ENCODE data around the gene SH2D3C.
"Not testable (repeated sequence)": the region's sequence is repeated elsewhere in the genome, so short reads cannot be mapped to it uniquely, and the experiment has no call there.

SH2D3C gene

DNA sequence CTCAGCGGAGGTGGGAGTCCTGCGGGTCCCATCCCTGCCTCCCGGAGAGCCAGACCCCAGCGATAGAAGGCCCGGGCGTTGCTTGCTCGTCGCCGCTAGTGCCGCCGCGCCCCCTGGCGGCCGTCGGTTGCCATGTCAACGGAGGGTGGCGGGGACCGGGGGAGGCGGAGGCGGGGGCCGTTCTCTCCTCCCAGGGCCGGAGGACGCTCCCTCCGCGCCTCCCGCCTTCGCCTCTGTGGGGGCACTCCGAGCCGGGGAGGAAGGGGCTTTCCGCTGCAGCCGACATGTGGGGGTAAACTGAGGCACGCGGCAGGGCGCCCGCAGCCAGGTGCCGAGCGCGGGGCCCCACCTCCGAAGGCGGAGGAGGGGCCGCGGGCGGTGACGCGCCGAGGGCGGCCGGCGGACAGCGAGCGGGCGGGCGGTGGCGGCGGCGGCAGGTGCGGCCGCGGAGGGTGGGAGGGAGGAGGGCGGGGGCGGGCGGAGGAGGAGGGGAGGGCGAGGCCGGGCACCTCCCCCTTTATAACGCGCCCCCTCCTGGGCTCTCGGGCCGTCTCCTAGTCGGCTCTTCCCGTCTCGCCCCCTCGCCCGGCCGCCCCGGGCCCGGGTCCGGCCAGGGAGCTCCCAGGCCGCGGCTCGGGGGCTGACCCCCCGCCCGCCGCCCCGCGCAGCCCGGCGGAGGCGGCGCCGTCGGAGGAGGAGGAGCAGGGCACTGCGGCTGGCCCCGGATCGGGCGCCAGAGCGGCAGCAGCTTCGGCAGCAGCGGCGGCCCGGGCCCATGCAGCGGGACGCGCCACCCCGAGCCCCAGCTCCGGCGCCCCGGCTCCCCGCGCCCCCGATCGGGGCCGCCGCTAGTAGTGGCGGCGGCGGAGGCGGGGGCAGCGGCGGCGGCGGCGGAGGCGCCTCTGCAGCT, 6.8 kb upstream of the SH2D3C start:
- peak; percentile 92 for DNase-seq

GRCh38 chr9:127783111-127784008, 4.9 kb upstream of the SH2D3C start:
- no peak for DNase-seq

DNA sequence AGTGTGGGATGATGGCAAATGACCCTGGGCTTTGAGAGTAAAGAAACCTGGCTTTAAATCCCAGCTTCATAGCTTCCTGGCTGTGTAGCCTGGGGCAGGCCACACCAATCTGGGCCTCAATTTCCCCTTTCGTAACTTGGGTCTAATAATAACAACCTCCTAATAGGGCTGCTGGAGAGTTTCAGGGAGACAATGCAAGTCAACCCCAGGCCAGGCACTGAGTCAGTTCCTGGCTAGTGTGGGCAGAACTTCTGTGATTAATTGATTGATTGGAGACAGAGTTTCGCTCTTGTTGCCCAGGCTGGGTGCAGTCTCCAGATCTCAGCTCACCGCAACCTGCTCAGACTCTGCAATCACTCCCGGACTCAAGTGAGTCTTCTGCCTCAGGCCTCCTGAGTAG, 3.3 kb upstream of the SH2D3C start:
- DNase-seq, result no peak

GRCh38 chr9:127780909-127781308, 2.4 kb upstream of the SH2D3C start:
- DNase-seq, result not testable (repeated sequence)

GRCh38 chr9:127780126-127780885, 1.8 kb upstream of the SH2D3C start:
- no peak for DNase-seq

DNA sequence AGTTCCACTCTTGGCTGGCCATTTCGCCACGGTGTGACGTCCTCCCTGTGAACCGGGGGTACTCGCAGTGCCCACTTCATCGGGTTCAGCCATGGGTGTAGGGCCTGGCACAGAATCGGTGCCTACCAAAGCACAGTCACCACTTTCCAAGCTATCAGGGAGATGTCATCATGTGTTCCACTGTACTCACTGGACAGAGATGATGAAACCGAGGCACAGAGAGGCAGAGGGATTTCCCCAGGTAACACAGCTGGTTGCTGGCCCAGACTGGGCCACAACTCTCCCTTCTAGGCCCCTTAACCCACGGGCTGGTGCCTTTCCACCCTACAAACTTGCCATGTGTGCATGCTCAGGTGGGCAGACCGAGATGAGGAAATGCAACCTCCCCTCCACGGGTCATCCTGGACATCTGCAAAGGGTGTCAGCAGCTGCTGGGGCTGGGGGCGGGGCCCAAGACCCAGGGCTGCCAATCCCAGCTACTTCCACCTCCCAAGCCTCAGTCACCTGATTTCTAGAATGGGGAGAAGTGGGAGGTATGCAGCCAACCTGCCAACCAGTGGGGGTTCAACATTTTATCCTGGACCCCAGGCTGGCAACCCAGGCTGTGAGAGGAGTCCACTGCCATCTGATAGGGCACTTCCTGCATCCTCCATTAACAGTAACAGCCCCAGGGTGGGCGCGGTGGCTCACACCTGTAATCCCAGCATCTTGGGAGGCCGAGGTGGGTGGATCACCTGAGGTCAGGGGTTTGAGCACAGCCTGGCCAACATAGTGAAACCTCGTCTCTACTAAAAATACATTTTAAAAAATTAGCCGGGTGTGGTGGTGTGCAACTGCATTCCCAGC, 893 bp upstream of the SH2D3C start:
- DNase-seq, result peak; percentile 47

DNA sequence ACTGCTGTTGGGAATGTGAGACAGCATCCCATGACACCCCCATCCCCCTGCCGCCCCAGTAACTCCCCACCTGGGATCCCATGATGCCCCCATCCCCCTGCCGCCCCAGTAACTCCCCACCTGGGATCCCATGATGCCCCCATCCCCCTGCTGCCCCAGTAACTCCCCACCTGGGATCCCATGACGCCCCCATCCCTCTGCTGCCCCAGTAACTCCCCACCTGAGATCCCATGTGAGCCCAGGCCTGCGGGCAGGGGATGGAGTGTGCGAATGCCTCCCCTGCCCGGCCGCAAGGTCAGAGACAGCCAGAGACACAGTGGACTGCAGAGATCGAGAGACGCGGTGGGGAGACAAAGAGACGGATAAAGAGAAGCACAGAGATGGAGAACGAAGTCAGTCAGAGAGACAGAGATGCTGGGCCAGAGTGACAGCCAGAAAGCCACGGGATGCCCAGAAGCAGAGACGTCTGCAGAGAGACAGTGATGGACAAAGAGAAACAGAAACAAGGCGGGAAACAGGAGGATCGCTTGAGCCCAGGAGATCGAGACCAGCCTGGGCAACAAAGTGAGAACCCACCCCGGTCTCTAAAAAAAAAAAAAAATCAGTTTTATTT, 992 bp downstream of the SH2D3C start:
- no peak for DNase-seq

GRCh38 chr9:127776924-127777289, 1.6 kb downstream of the SH2D3C start:
- no peak for DNase-seq

DNA sequence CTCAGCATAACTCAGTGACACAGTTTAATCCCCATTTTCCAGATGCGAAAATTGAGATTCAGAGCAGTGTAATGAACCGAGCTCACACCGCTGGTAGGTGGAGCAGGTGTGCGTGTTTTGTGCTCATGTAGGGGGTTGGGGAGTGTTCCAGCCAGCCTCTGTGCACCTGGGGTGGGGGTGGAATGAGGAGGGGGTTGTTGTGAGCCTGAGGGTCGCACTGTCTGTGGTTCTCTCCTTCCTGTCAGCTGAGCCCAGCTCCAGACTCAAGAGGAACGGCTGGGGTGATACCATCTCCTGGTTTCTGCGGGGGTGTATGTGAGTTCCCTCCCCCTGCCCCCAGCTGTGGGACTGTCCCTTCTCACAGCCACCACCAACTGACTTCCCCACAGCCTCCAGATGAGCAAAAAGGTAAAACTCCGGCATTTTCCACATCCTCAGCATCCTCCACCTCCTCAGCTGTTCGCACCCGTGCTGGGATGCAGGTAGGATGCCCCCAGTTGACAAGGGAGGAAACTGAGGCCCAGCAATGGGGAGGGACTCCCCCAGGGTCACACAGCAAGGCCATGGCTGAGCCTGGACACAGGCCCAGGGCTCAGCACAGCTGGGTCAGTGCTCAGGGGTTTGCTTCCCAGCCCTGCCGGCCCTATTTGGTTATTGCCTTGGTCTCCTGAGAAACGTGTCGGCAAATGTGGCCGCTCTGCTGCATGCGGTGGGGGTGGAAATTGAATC, 2.1 kb downstream of the SH2D3C start:
- DNase-seq, result peak; percentile 57

DNA sequence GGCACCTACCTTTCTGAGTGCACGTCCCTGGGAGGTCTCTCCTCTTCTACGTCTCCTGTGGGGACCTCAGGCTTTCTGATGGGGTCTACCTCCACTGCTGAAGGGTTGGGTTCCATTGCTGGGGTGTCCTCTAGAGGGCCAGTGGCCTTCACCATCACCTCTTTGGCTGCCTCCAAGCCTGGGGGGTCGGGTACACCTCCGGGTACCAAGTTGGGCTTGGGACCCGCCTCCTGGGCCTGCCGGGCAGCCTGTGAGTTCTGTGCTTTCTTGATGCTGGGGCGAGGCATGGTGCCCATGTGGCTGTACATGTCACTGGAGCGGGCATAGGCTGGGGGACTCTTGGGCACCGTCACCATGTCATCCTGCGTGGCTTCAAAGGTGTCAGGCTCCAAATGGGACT, 4.5 kb downstream of the SH2D3C start:
- no peak for DNase-seq

DNA sequence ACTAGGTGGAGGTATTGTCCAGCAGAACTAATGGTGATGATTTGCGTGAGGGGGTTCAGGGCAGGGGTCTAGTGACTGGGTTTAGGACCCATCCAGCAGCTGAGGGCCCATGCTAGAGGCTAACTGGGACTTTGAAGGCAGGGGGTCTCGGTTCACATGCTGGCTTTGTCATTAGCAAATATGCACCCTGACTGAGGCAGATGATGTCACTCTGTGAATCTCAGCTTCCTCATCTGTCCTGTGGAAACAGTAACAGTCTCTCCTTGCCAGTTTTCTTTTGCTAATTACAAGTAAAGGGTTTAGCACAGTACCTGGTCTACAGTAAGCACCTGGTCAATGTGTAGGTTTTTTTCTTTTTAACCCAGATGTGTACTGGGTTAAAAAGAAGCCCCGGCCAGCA, 5.2 kb downstream of the SH2D3C start:
- peak; percentile 34 for DNase-seq

DNA sequence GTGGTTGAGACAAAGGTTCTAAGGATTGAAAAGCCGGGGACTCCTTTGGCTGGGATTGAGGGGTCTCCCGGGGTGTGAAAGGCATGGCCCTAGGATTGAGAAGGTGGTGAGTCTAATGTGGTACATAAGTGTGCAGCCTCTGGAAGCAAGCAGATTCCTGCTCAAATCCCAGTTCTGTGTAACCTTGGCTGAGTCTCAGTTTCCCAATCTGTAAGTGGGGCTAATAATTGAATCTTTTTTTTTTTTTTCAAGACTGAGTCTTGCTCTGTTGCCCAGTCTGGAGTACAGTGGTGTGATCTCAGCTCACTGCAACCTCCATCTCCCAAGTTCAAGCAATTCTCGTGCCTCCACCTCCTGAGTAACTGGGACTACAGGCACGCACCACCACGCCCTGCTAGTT, 5.9 kb downstream of the SH2D3C start:
- DNase-seq, result no peak

DNA sequence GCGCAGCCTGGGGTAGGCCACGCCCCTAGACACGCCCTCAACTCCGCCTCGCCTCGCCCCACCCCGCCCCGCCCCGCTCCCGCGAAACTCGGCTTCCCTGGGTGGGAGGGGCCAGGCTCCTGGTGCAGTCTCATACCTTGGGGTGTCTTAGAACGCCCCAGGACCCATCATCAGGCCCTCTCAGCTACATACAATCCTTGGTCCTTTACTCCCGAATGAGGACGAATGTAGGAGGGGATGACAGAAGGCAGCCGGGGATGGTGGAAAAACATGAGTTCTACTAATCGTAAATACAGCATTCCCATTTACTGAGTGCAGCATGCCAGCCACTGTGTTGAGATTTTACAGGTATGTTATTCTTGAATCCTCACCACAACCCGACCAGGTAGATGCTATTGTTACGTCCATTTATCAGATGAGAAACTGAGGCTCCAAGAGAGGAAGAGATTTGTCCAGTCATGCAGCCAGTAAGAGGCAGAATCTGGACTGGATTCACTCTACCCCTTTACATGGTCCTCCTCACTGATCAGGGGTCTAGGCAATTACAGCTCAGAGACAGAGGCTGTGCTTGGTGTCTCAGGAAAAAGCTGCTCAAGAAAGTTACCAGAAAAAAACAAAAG, 6.8 kb downstream of the SH2D3C start:
- no peak for DNase-seq

DNA sequence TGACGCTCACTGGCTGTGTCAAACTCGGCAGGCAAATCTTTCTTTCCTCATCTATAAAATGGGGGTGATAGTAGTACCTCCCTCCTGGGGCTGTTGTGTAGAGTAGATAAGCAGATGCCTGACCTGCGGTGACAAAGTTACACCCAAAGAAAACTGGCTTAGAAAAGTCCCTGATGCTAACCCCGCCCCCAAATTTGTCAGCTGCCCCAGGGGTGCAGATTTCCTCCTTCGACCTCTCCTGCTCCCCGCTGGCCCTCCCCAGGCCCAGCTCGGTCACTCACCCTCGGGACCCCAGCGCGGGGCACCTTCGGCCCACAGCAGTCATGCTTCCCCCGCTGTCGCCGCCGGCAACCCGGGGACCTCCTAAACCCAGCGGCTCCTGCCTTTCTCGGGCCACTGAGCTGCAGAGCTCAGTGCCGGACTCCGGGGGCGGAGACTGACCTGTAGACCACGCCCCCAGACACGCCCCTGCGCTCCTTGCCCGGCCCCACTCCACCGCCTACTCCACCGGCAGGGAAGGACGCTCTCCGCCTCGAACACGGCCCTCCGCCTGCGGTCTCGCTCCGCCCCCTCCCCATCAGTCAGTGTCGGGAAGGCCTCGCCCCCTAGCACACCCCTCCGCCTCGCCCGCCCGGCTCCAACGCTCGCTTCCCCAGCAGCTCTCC, 7.4 kb downstream of the SH2D3C start:
- DNase-seq, result peak; percentile 99

- no peak for DNase-seq
These were observed 7.9 kb downstream of the SH2D3C start for GRCh38 chr9:127770583-127770904.

DNA sequence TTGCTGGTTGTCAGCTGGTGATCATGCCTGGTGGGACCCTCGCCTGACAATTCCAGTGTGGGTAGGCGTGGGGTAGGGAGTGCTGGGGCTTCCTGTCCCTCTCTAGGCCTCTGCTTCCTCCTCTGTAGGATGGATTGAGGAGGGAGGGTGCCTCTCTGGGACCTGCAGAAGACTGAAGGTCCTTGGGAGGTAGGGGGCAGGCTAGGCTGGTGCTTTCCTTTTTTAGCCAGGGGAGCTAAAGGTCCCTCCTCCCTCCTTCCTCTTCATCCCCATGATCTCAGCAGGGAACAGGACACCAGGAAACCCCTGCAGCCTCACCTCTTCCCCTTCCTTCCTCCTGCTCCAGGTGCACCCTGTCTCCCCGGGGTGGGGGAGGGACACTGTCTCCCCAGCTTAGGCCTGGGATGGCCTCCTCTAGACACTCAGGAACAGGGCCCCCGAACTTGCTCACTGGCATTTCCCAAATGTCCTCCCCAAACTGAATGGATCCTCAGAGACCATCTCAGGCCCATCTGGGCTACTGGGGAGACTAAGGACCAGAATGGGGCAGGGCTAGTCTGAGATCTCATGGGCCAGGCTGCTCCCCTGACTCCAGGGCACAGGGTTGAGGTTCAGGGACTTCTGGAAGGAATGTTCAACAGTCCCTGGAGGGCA, 8.4 kb downstream of the SH2D3C start:
- peak; percentile 24 for DNase-seq

DNA sequence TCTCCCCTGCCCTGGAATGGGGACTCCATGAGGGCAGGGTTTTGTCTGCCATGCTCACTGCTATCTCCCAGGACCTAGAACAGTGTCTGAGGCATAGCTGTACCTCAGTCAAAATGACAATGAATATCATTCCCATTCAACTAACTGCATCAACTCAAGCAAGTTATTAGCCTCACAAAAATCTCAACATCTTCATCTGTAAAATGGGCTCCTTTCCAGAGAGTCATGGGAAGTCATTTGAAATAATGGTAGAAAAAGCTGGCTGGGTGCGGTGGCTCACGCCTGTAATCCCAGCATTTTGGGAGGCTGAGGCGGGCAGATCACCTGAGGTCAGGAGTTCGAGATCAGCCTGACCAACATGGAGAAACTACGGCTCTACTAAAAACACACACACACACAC, 9.4 kb downstream of the SH2D3C start:
- no peak for DNase-seq

- no peak for DNase-seq
These were observed 9.8 kb downstream of the SH2D3C start for GRCh38 chr9:127768698-127769097.

DNA sequence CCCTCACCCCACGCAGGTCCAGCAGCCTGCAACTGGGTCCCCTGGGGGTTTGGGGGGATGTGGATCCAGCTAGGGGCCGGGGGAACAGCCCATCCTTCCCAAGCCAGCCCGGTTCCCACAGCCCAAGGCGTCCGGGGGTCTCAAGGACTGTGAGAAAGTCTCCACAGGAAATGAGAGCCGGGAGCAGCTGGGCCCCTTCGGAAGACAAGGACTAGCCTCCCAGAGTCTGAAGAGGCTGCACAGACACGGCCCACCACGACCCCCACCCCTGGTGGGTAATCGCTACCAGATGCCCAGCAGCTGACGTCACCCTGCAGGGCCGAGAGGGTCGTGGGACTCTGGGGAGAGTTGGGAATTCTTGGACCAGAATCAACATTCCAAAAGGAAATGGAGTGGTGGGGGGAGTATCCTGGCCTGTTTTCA, 10.5 kb downstream of the SH2D3C start:
- DNase-seq, result no peak

DNA sequence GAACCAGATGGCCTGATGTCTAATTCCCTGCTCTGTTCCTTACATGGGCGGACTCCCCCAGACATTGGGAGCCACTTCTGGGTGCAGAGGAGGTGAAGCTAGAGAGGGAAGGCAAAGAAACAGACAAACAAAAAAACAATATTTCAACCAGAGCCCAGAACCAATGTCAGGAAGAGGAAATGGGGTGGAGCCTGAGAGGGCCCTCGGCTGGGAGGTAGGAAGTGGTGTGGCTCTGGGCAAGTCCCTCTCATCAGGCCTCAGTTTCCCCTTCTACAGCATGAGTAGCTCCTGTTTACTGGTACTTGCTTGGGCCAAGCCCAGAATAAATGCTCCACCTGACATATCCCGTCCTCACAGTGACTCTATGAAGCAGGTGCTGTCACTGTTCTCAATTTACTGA, 11.1 kb downstream of the SH2D3C start:
- no peak for DNase-seq

All from DMS53 (cell line).